Spinal cord (tissue), 10 donors: ENCODE results near the gene HPRT1. TPM values are rescaled to one million over a fixed set of nuclear protein-coding genes. Genes with fewer than 3 reads are reported as not detected.
"Not testable (repeated sequence)": the region's sequence is repeated elsewhere in the genome, so short reads cannot be mapped to it uniquely, and the experiment has no call there.

ENCODE experiments used
- DNase-seq, 6 donors: peaks; one replicate each; pipeline versions ENCODE4 v3.0.0 to v3.0.0-alpha.2; 2013 to 2015; ENCODE audit warnings: low spot score in 6 of 6, low read depth in 4 of 6
- H3K27ac ChIP-seq: one replicate; pipeline ENCODE4 v1.5.1; 2013; ENCODE audit warnings: low read depth, low read length, control low read depth
- H3K27me3 ChIP-seq: one replicate; pipeline ENCODE4 v1.6.1; 2013; ENCODE audit warnings: low read length; ENCODE audit not compliant: control insufficient read depth, insufficient read depth
- H3K36me3 ChIP-seq: one replicate; pipeline ENCODE4 v1.6.1; 2013; ENCODE audit warnings: low read length; ENCODE audit not compliant: control insufficient read depth, insufficient read depth
- H3K4me1 ChIP-seq: one replicate; pipeline ENCODE4 v1.6.1; 2013; ENCODE audit warnings: low read length; ENCODE audit not compliant: control insufficient read depth, insufficient read depth
- H3K4me3 ChIP-seq: one replicate; pipeline ENCODE4 v1.5.1; 2013; ENCODE audit warnings: low read depth, low read length, control low read depth
- H3K9me3 ChIP-seq: one replicate; pipeline ENCODE4 v1.6.1; 2013; ENCODE audit warnings: low read length; ENCODE audit not compliant: control insufficient read depth, insufficient read depth
- whole genome bisulfite sequencing: methylation state at CpG from one replicate; pipeline ENCODE4 v1.1.5; 2013; ENCODE audit warnings: missing lambda C conversion rate; ENCODE audit not compliant: insufficient coverage; 5-methylcytosine and 5-hydroxymethylcytosine counted together
- polyA plus RNA-seq, 2 donors: library from polyadenylated mRNA; unstranded; fragments of 120-200 nt; gene quantifications; one replicate each; pipeline ENCODE4 v1.2.1, GENCODE V29; 2013; ENCODE audit not compliant: insufficient read length in 2 of 2
- total RNA-seq, 2 donors: library from RNA; depleted of rRNA in 1 of 2; stranded (reverse); fragments of 120-200 nt in 1 of 2; fragments of >200 nt in 1 of 2; gene quantifications; one replicate each; pipeline versions ENCODE4 v1.2.3 to v1.2.4, GENCODE V29; 2013 to 2014
- donor health status: healthy.

HPRT1 gene
- total and polyA plus RNA-seq, 4 donors = 15.3 to 49.3 (median 42.2) TPM

DNA sequence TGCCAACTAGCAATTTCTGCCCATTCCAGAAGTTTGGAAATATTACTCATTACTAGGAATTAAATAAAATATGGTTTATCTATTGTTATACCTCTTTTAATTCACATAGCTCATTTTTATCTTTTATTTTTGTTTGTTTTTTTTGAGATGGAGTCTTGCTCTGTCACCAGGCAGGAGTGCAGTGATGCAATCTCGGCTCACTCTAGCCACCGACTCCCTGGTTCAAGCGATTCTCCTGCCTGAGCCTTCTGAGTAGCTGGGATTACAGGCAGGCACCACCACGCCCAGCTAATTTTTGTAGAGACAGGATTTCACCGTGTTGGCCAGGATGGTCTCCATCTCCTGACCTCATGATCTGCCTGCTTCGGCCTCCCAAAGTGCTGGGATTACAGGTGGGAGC lies 4.5 kb downstream of the HPRT1 start:
- not testable (repeated sequence) for H3K4me1 ChIP-seq, H3K27ac ChIP-seq, DNase-seq, H3K9me3 ChIP-seq, H3K4me3 ChIP-seq, H3K36me3 ChIP-seq, H3K27me3 ChIP-seq
- WGBS = 78% methylated on average over 5 of the region's 6 CpGs

DNA sequence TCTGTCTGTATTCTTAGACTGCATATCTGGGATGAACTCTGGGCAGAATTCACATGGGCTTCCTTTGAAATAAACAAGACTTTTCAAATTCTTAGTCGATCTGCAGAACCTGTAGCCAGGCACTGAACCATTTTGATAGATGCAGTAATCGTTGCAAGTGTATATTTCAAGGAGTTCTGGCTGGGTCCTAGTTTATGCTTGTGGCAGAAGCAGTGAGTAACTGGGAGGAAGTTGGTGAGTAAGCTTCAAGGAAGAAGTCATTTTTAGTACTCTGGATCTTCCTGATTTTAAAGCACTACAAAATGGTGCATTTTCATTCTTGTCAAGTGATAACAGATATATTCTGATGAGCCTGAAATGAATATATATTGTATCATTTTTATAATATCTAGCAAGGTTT lies 9.5 kb downstream of the HPRT1 start:
- Histone ChIP-seq H3K27ac (no peak overlapping the region), H3K9me3 (no peaks in the 10 kb centered on the region), H3K4me3 (no peak overlapping the region), H3K4me1 (no peaks in the 10 kb centered on the region), H3K27me3 (no peaks in the 10 kb centered on the region), H3K36me3 (no peaks in the 10 kb centered on the region)
- DNase-seq = no peak
- WGBS = 79% methylated on average over 2 of the region's 2 CpGs

DNA sequence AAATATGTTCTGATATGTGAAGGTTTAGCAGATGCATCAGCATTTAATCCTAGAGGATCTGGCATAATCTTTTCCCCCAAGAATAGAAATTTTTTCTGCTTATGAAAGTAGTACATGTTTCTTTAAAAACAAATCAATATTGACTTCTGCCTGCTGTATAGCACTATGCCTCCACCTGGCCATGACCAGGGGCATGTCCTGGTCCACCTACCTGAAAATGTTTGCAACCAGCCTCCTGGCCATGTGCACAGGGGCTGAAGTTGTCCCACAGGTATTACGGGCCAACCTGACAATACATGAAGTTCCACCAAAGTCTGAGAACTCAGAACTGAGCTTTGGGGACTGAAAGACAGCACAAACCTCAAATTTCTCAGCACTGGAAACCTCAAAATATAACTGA lies 10.0 kb downstream of the HPRT1 start:
- H3K4me1 ChIP-seq = no peaks in the 10 kb centered on the region
- H3K9me3 ChIP-seq = no peaks in the 10 kb centered on the region
- no peak for DNase-seq
- H3K36me3 ChIP-seq = no peaks in the 10 kb centered on the region
- no CpG with 5 or more reads among the region's 1 CpG for WGBS
- H3K4me3 ChIP-seq = no peak overlapping the region
- H3K27me3 ChIP-seq = no peaks in the 10 kb centered on the region
- H3K27ac ChIP-seq = no peak overlapping the region

DNA sequence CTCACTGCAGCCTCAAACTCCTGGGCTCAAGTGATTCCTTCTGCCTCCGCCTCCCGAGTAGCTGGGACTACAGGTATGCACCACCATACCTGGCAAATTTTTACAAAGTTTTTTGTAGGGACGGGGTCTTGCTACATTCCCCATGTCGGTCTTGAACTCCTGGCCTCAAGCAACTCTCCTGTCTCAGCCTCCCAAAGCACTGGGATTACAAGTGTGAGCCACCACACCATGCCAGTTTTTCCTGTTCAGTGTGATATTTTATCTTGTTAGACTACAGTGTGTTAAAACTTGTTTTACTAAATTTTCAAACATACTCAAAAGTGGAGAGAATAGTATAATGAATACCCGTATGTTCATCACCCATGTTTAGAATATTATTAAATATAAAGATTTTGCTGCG lies 12.1 kb downstream of the HPRT1 start:
- H3K9me3 ChIP-seq = no peaks in the 10 kb centered on the region
- H3K27ac ChIP-seq = no peak overlapping the region
- no peaks in the 10 kb centered on the region for H3K27me3 ChIP-seq
- H3K36me3 ChIP-seq = no peaks in the 10 kb centered on the region
- DNase-seq = no peak
- no peaks in the 10 kb centered on the region for H3K4me1 ChIP-seq
- H3K4me3 ChIP-seq = no peak overlapping the region
- 87% methylated on average over 2 of the region's 6 CpGs for WGBS

DNA sequence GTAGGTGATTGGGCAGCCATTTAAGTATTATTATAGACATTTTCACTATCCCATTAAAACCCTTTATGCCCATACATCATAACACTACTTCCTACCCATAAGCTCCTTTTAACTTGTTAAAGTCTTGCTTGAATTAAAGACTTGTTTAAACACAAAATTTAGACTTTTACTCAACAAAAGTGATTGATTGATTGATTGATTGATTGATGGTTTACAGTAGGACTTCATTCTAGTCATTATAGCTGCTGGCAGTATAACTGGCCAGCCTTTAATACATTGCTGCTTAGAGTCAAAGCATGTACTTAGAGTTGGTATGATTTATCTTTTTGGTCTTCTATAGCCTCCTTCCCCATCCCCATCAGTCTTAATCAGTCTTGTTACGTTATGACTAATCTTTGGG lies 16.3 kb downstream of the HPRT1 start:
- Histone ChIP-seq H3K27ac (no peak overlapping the region), H3K4me1 (no peaks in the 10 kb centered on the region), H3K9me3 (no peaks in the 10 kb centered on the region), H3K4me3 (no peak overlapping the region), H3K36me3 (peaks cover 2% of the 10 kb centered on the region), H3K27me3 (no peaks in the 10 kb centered on the region)
- WGBS = no CpG with 5 or more reads among the region's 1 CpG
- DNase-seq = no peak

DNA sequence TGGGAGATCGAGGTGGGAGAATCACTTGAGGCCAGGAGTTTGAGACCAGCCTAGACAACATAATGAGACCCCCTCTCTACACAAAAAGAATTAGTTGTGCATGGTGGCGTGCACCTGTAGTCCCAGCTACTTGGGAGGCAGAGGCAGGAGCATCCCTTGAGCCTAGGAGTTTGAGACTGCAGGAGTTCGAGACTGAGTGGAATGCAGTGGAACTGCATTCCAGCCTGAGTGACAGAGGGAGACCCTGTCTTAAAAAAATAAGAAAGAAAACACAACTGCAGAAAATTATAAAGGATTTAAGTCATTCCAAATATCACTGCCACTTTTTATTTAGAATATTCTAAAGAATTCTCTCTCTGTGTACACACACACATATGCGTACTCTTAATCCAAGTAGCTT lies 18.4 kb downstream of the HPRT1 start:
- DNase-seq = no peak
- no peaks in the 10 kb centered on the region for H3K27me3 ChIP-seq
- no CpG with 5 or more reads among the region's 4 CpGs for WGBS
- H3K4me3 ChIP-seq = no peak overlapping the region
- H3K9me3 ChIP-seq = no peaks in the 10 kb centered on the region
- peaks cover 2% of the 10 kb centered on the region for H3K36me3 ChIP-seq
- no peaks in the 10 kb centered on the region for H3K4me1 ChIP-seq
- H3K27ac ChIP-seq = no peak overlapping the region

DNA sequence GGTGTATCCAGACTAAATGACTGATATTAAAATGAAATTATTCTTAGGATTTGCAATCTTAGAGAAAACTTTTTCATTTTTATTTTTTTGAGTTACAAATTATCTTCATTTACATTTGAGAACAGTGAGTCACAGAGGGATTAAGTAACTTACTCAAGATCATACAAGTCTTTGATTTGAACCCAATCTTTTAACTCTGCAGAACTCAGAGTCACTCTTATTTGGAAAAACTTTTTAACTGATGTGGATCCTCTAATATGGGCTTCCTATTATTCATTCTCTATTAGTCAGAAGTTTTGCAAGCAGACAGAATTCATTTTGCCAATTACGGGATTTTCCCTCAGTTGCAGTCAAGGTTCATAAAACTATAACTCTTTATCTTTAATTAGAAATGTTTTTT lies 20.1 kb downstream of the HPRT1 start:
- H3K4me3 ChIP-seq = no peak overlapping the region
- H3K9me3 ChIP-seq = no peaks in the 10 kb centered on the region
- no peak overlapping the region for H3K27ac ChIP-seq
- peaks cover 2% of the 10 kb centered on the region for H3K36me3 ChIP-seq
- no CpG with 5 or more reads among the region's 1 CpG for WGBS
- no peaks in the 10 kb centered on the region for H3K4me1 ChIP-seq
- H3K27me3 ChIP-seq = no peaks in the 10 kb centered on the region
- DNase-seq = no peak

DNA sequence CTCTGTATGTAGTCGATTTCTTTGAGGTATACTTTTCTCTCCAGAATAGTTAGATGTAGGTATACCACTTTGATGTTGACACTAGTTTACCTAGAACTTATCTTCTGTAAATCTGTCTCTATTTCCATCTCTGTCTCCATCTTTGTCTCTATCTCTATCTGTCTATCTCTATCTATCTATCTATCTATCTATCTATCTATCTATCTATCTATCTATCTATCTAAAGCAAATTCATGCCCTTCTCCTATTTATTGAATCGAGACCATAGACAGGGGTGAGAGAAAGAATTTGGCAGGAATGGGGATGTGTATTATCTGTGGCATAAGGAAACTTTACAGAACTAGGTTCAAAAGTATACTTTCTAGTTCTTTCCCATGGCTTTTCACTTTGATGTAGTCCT lies 21.4 kb downstream of the HPRT1 start:
- Histone ChIP-seq H3K4me3 (no peak overlapping the region), H3K4me1 (no peaks in the 10 kb centered on the region), H3K36me3 (peaks cover 2% of the 10 kb centered on the region), H3K9me3 (no peaks in the 10 kb centered on the region), H3K27ac (no peak overlapping the region), H3K27me3 (no peaks in the 10 kb centered on the region)
- WGBS = no CpG with 5 or more reads among the region's 2 CpGs
- no peak for DNase-seq

DNA sequence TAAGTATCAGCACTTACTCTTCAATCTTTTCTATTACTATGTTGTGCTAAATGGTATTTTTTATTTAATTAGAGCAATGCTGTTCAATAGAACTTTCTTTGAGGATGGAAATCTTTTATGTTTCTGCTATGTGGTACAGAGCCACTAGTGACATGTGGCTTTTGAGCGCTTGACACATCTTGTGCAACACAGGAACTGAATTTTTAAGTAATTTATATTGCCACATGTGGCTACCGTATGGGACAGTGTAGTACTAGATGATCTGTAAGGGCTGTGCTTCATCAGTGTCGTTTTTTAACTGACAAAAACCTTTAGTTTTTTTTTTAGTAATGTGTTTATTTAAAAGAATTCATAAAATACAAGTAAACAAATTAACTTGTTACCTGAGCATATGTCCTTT lies 22.4 kb downstream of the HPRT1 start:
- WGBS = 100% methylated on average over 1 of the region's 3 CpGs
- no peaks in the 10 kb centered on the region for H3K9me3 ChIP-seq
- no peaks in the 10 kb centered on the region for H3K27me3 ChIP-seq
- H3K36me3 ChIP-seq = peaks cover 2% of the 10 kb centered on the region
- no peak for DNase-seq
- no peaks in the 10 kb centered on the region for H3K4me1 ChIP-seq
- no peak overlapping the region for H3K4me3 ChIP-seq
- H3K27ac ChIP-seq = no peak overlapping the region

DNA sequence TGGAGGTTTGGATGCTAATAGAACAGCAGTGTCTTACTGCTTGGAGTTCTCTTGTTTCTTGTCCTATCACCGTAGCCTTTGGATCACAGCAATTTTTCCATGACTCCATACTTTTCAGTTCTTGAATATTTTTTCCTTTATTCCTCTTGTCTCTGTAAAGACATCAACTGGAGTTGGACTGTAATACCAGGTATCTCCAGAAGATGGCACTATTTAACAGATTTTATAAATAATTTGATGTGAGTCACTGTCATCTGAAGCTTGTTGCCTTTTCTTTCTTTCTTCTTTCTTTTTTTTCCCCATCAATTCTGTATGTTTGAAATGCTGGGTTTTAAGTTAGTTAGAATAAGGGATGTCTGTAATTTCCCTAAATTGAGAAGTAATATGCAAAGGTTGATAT lies 24.1 kb downstream of the HPRT1 start:
- WGBS = no CpG with 5 or more reads among the region's 1 CpG
- Histone ChIP-seq H3K36me3 (no peaks in the 10 kb centered on the region), H3K9me3 (no peaks in the 10 kb centered on the region), H3K4me3 (no peak overlapping the region), H3K27ac (no peak overlapping the region), H3K27me3 (no peaks in the 10 kb centered on the region), H3K4me1 (no peaks in the 10 kb centered on the region)
- DNase-seq = peak in 5 of 6 donors; percentile 4 to 82 (median 26)
